HCT116 (cell line): ENCODE results near the gene DAGLA.

Experiments used
- EZH2 ChIP-seq: fragments of 200-600 bp; sonication (generic); IDR thresholded peaks from 2 replicates; pipeline ENCODE4 v1.6.1; 2017; ENCODE audit warnings: antibody characterized with exemption, mixed run types
- EZH2phosphoT487 ChIP-seq: fragments of 200-600 bp; IDR thresholded peaks from 2 replicates; pipeline ENCODE4 v1.6.1; 2018; ENCODE audit warnings: antibody characterized with exemption, borderline replicate concordance
- JUND ChIP-seq: IDR thresholded peaks from 2 replicates; pipeline ENCODE4 v1.6.1; 2012
- POLR2A ChIP-seq: IDR thresholded peaks from 2 replicates; pipeline ENCODE4 v1.7.0; 2011; ENCODE audit warnings: borderline replicate concordance; ENCODE audit not compliant: insufficient read depth, insufficient read length; ENCODE audit errors: extremely low read depth
- POLR2AphosphoS5 ChIP-seq: IDR thresholded peaks from 2 replicates; pipeline ENCODE4 v1.6.1; 2011; ENCODE audit warnings: mild to moderate bottlenecking, low read depth, low read length, moderate library complexity
- TF ChIP-seq, protein P1 (sequence below), 3 experiments: fragments of 200-600 bp in 1 of 3; sonication (generic) in 1 of 3; IDR thresholded peaks in 2 of 3; conservative IDR thresholded peaks in 1 of 3; 2 replicates each; pipeline ENCODE4 v1.5.1; 2012 to 2017; ENCODE audit warnings: low read depth in 2 of 3, low read length in 2 of 3, antibody characterized with exemption in 1 of 3, borderline replicate concordance in 1 of 3, control low read depth in 1 of 3, mild to moderate bottlenecking in 1 of 3, mixed read lengths in 1 of 3, mixed run types in 1 of 3, moderate library complexity in 1 of 3; ENCODE audit not compliant: insufficient read depth in 1 of 3
- TF ChIP-seq, protein P2 (sequence below): IDR thresholded peaks from 2 replicates; pipeline ENCODE4 v1.6.1; 2011; ENCODE audit warnings: mild to moderate bottlenecking, low read length, moderate library complexity; ENCODE audit not compliant: insufficient replicate concordance; ENCODE audit errors: extremely low read depth

DNA sequence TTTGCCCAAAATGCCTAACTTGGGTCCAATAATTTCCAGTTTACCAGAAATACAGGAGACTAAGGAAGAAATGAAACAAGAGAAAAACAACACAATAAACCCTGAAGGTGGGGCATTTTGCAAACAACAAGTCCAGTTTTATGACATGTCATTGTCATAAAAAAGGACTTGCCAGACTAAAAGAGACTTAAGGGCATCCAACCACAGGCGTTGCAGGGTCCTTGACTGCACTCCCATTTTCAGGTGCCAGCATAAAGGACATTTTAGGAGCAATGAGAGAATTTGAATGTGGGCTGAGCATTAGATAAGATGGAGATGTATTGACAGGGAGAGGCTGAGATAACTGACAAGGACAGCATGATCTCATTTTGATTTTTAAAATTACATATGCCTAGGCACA, 28.1 kb upstream of the DAGLA start:
- TF ChIP-seq, protein P1, sequence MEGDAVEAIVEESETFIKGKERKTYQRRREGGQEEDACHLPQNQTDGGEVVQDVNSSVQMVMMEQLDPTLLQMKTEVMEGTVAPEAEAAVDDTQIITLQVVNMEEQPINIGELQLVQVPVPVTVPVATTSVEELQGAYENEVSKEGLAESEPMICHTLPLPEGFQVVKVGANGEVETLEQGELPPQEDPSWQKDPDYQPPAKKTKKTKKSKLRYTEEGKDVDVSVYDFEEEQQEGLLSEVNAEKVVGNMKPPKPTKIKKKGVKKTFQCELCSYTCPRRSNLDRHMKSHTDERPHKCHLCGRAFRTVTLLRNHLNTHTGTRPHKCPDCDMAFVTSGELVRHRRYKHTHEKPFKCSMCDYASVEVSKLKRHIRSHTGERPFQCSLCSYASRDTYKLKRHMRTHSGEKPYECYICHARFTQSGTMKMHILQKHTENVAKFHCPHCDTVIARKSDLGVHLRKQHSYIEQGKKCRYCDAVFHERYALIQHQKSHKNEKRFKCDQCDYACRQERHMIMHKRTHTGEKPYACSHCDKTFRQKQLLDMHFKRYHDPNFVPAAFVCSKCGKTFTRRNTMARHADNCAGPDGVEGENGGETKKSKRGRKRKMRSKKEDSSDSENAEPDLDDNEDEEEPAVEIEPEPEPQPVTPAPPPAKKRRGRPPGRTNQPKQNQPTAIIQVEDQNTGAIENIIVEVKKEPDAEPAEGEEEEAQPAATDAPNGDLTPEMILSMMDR (IDR thresholded peaks at IDR 0.05 in 2 of 3, conservative IDR thresholded peaks at IDR 0.05 in 1 of 3; ENCODE audit: borderline replicate concordance in 1 of 3, insufficient read depth in 1 of 3, low read depth in 2 of 3, low read length in 2 of 3): no peak
- TF ChIP-seq POLR2AphosphoS5 (no peak), EZH2phosphoT487 (no peak), EZH2 (no peak), POLR2A (no peak), JUND (no peak)
- TF ChIP-seq, protein P2, sequence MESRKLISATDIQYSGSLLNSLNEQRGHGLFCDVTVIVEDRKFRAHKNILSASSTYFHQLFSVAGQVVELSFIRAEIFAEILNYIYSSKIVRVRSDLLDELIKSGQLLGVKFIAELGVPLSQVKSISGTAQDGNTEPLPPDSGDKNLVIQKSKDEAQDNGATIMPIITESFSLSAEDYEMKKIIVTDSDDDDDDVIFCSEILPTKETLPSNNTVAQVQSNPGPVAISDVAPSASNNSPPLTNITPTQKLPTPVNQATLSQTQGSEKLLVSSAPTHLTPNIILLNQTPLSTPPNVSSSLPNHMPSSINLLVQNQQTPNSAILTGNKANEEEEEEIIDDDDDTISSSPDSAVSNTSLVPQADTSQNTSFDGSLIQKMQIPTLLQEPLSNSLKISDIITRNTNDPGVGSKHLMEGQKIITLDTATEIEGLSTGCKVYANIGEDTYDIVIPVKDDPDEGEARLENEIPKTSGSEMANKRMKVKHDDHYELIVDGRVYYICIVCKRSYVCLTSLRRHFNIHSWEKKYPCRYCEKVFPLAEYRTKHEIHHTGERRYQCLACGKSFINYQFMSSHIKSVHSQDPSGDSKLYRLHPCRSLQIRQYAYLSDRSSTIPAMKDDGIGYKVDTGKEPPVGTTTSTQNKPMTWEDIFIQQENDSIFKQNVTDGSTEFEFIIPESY: no peak
